Choroid plexus epithelial cell (primary cell): ENCODE measurements around the gene TMEM203.

Source experiments
- DNase-seq: peaks from one replicate; pipeline ENCODE4 v3.0.0-alpha.2; 2010; ENCODE audit warnings: low read depth
- H3K4me3 ChIP-seq: 2 replicates; pipeline ENCODE4 v1.5.1; 2011; ENCODE audit warnings: low read depth, mild to moderate bottlenecking, control low read depth, low read length, moderate library complexity
- TF ChIP-seq, protein P1 (sequence below): conservative IDR thresholded peaks from 2 replicates; pipeline ENCODE4 v1.5.1; 2011; ENCODE audit warnings: low read depth, mild to moderate bottlenecking, control low read depth, inconsistent platforms, low read length, moderate library complexity

Gene TMEM203

DNA sequence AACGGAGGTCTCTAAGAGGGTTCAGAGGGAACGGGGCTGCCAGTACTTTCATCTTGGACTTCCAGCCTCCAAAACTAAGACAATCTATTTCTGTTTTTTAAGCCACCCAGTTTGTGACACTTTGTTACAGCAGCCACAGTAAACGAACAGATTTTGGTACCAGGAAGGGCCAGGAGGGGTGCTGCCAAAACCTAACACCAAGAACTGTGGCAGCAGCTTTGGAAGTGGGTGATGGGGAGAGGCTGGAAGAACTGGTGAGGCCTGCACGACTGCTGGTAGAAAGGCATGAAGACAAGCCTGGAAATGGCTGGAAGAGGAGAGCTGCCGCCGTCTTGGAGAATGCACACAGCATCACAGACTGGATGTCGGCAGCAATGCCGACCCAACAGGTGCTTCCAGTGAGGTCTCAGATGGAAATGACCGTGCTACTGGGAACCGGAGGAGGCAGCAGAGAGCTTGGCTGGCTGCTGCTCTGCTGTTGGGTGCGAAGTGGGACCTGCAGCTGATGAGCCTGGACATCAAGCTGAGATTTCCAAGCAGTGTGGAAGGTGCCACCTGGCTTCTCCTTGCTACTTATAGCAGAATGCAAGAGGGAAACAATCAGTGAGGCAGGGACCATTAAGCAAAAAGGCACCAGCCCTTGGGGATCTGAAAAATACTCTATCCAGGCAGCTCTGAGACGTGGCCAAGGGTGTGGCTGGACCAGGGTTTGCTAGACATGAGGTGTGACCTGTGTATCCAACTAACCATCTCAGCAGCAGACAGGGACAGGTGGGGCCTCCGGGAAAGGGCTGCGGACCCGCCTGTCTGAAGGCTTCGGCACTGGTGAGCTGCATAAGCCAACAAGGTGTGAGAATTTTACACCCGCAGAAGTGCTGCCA is 28.9 kb downstream of the TMEM203 start:
- TF ChIP-seq, protein P1, sequence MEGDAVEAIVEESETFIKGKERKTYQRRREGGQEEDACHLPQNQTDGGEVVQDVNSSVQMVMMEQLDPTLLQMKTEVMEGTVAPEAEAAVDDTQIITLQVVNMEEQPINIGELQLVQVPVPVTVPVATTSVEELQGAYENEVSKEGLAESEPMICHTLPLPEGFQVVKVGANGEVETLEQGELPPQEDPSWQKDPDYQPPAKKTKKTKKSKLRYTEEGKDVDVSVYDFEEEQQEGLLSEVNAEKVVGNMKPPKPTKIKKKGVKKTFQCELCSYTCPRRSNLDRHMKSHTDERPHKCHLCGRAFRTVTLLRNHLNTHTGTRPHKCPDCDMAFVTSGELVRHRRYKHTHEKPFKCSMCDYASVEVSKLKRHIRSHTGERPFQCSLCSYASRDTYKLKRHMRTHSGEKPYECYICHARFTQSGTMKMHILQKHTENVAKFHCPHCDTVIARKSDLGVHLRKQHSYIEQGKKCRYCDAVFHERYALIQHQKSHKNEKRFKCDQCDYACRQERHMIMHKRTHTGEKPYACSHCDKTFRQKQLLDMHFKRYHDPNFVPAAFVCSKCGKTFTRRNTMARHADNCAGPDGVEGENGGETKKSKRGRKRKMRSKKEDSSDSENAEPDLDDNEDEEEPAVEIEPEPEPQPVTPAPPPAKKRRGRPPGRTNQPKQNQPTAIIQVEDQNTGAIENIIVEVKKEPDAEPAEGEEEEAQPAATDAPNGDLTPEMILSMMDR: peak; percentile 78
- H3K4me3 ChIP-seq: no peak overlapping the region
- DNase-seq: peak; percentile 67

DNA sequence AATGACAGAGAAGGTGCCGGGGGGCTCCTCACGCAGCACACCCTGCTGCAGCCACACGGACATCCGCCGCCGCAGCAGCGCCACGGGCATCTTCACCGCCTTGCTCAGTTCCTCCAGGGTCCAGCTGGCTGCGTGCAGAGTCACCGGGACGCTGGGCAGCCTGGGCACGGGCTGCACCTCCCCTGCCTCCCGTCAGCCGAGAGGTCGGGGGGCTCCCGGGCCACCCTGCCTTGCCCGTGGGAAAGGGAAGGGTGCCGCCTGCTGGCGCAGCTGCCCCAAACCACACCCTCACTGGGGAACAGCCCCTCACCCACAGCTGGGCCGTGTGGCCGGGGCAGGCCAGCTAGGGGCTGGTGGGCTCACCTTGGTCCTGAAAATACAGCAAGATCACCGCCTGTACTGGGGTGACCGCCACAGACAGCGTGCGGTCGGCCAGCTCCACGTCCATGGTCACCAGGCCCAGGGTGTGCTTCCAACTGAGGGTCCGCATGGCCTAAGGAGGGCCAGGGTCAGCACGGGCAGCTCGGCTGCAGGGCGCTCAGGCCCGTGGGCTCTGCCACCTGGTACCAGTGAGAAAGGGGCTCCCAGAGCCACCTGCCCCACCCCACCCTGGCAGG is 30.0 kb downstream of the TMEM203 start:
- H3K4me3 ChIP-seq: no peak overlapping the region
- no peak for DNase-seq
- TF ChIP-seq, protein P1: peak; percentile 39

DNA sequence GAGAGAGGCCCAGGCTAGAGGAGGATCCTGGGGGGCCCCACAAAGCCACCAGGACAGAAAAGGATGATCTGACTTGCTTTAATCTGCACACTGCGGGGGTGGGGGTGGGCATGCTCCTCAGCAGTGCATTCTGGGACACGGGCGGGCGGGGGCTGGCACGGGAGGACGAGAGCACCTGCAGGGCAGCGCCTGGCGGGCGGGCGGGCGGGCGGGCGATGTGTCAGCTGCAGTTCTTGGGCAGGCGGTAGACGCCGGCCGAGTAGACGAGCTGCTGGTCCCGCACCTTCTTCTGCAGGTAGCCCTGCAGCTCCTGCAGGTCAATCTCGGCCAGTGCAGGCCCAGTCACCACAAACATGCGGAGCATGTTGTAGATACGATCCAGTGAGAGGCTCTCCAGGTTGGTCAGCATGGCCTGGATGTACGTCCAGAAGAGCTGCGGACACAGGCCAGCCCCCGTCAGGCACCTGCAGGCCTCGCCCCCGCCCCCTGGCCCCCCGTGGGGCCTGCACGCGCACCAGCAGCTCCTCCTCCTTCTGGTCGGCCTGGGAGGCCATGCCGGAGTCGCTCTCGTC is 30.6 kb downstream of the TMEM203 start:
- no peak for DNase-seq
- no peak overlapping the region for H3K4me3 ChIP-seq
- TF ChIP-seq, protein P1: no peak

DNA sequence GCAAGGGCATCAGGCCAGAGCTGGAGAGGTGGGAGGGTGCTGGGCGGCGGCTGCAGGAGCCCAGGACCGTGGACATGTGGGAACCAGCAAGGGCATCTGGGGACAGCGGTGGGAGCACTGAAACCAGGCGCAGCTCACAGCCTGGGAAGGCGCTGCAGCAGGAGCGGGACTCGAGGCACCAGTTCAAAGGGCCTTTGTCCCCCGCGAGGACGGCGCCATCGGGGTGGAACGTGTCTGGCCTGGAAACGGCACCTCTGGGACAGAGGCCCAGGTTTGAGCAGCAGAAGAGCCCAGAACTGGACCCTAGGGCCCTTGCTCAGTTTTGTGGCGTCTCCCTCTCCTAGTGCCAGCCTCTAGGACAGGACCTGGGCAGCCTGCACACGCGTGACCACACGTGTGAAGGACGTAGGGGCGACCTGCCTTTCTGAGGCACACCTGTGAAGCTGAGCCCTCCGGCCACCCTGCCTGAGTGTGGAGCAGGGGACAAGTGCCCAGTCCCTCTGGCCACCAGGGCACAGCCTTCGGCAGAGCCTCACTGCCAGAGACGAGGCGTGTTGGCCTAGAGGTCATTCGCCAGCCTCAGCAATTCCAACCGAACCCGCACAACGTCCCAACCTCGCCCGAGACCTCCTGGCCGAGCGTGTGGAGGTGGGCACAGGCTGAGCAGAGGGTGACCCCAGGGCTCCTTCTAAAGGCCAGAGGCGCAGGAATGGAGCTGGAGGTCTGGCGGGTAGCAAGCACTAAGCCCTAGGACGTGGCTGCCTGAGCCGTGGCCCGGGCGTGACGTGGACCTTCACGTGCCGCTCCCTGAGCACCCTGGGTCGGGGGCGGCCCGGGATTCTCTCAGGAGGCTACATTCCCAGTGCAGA is 31.4 kb downstream of the TMEM203 start:
- no peak for DNase-seq
- H3K4me3 ChIP-seq: no peak overlapping the region
- TF ChIP-seq, protein P1: no peak

DNA sequence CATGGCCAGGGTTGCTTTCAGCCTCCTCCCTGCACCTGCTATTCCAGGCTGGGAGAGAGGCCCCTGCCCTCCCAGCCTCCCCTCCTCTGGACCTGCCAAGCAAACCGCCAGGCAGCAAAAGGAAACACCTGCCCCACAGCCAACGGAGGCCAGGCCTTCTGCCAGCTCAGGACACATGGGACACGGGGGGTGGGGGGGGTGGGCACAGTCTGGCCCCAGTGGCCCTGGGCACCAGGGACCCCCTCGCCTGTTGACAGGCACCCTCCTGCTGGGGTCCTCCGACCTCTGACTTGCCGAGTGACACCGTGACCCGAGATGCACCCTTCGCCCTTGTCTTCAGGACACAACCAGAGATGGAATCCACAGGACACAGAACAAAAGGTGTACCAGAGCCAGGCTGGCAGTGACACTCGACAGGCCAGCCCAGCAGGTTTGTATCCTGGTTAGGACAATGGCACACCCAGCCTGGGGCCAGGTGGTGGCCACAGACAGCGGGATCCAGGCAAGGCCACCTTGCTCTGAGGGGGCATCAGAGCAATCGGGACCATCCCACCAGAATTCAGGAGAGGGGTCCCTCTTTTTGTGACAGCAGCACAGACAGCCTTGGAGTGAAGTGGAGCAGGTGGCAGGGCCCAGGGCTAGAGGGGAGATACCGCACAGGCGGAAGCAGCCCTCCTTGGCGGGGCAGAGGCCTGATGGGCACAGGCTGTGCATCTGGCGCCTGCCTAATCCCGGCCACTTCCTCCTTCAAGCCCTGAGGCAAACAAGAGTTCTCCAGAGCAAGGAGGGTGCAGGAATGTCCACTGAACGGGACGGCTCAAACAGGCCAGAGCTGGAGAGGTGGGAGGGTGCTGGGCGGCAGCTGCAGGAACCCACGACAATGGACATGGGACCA is 32.3 kb downstream of the TMEM203 start:
- DNase-seq: no peak
- TF ChIP-seq, protein P1: no peak
- H3K4me3 ChIP-seq: no peak overlapping the region
